Naive thymus-derived CD4-positive, alpha-beta T cell (primary cell): ENCODE results near the gene HSPB6. TPM values are rescaled to one million over a fixed set of nuclear protein-coding genes. Genes with fewer than 3 reads are reported as not detected.

Source experiments
- ATAC-seq: fragments of 150-1000 bp; cut with Tn5 transposase; 2 replicates; pipeline ENCODE4 v1.10.0; 2021; ENCODE audit warnings: mild to moderate bottlenecking, moderate library complexity
- CTCF ChIA-PET: fragments of 350-600 bp; sonication (Branson Sonifier 250); formaldehyde crosslinking; loops from one replicate; lab custom pipeline; 2021; ENCODE audit warnings: antibody characterized with exemption; lab: Charles Lee
- POLR2A ChIA-PET: fragments of 350-600 bp; sonication (Branson Sonifier 250); formaldehyde crosslinking; loops from one replicate; lab custom pipeline; 2021; ENCODE audit warnings: antibody characterized with exemption, inconsistent platforms; lab: Charles Lee
- DNase-seq, 9 donors: peaks; one replicate each; pipeline versions ENCODE4 v3.0.0 to v3.0.0-alpha.2; 2020 to 2022; ENCODE audit warnings: mixed read lengths in 1 of 9
- H3K27ac ChIP-seq: one replicate; pipeline ENCODE4 v1.7.0; 2013; ENCODE audit warnings: mild to moderate bottlenecking, low read depth, low read length, moderate library complexity
- H3K27me3 ChIP-seq, 2 donors: one replicate each; pipeline ENCODE4 v1.7.0; 2013; ENCODE audit warnings: low read length in 2 of 2, mild to moderate bottlenecking in 2 of 2, moderate library complexity in 2 of 2; ENCODE audit not compliant: control insufficient read depth in 2 of 2, insufficient read depth in 2 of 2
- H3K36me3 ChIP-seq, 3 experiments: 1 replicate in 2 of 3; 2 replicates in 1 of 3; pipeline ENCODE4 v1.7.0; 2013; ENCODE audit warnings: low read length in 3 of 3, mild to moderate bottlenecking in 3 of 3, moderate library complexity in 1 of 3; ENCODE audit not compliant: insufficient read depth in 3 of 3, control insufficient read depth in 2 of 3
- H3K4me1 ChIP-seq, 2 donors: one replicate each; pipeline ENCODE4 v1.7.0; 2013; ENCODE audit warnings: low read length in 2 of 2, mild to moderate bottlenecking in 2 of 2, moderate library complexity in 1 of 2; ENCODE audit not compliant: control insufficient read depth in 2 of 2, insufficient read depth in 2 of 2
- H3K4me3 ChIP-seq: 2 replicates; pipeline ENCODE4 v1.7.0; 2013; ENCODE audit warnings: mild to moderate bottlenecking, low read length
- H3K9me3 ChIP-seq, 3 experiments: 1 replicate in 2 of 3; 2 replicates in 1 of 3; pipeline ENCODE4 v1.7.0; 2013; ENCODE audit warnings: low read length in 3 of 3; ENCODE audit not compliant: control insufficient read depth in 2 of 3
- H3K27ac Mint-ChIP-seq, 9 donors: one replicate each; pipeline ENCODE4 v1.8.0; 2020 to 2022; ENCODE audit warnings: mixed read lengths in 9 of 9, mild to moderate bottlenecking in 8 of 9, moderate library complexity in 5 of 9, inconsistent platforms in 2 of 9
- H3K27me3 Mint-ChIP-seq, 5 donors: one replicate each; pipeline ENCODE4 v1.8.0; 2021 to 2022; ENCODE audit warnings: mixed read lengths in 5 of 5, mild to moderate bottlenecking in 1 of 5
- H3K36me3 Mint-ChIP-seq, 5 donors: one replicate each; pipeline ENCODE4 v1.8.0; 2020 to 2022; ENCODE audit warnings: mixed read lengths in 5 of 5, mild to moderate bottlenecking in 3 of 5, inconsistent platforms in 1 of 5
- H3K4me1 Mint-ChIP-seq, 7 donors: one replicate each; pipeline ENCODE4 v1.8.0; 2020 to 2022; ENCODE audit warnings: mixed read lengths in 7 of 7, mild to moderate bottlenecking in 3 of 7, inconsistent platforms in 1 of 7
- H3K4me3 Mint-ChIP-seq, 10 donors: one replicate each; pipeline ENCODE4 v1.8.0; 2020 to 2022; ENCODE audit warnings: mild to moderate bottlenecking in 10 of 10, mixed read lengths in 10 of 10, moderate library complexity in 6 of 10, inconsistent platforms in 2 of 10
- H3K9me3 Mint-ChIP-seq, 11 donors: one replicate each; pipeline ENCODE4 v1.8.0; 2020 to 2022; ENCODE audit warnings: mixed read lengths in 11 of 11, mild to moderate bottlenecking in 4 of 11, inconsistent platforms in 1 of 11, moderate library complexity in 1 of 11
- intact Hi-C, 2 donors: fragments of 100-400 bp; cut with micrococcal nuclease; formaldehyde crosslinking; loops; one replicate each; pipeline ENCODE4 v1.15.1; 2023
- polyA plus RNA-seq, 2 donors: library from polyadenylated mRNA; unstranded; fragments of 300-500 nt; fragmentation: Illumina TruSeq; gene quantifications; one replicate each; pipeline ENCODE4 v1.2.3, GENCODE V29; 2021
- total RNA-seq, 6 experiments: library from RNA in 5 of 6; stranded (reverse) in 5 of 6; gene quantifications; 1 replicate in 5 of 6; 2 replicates in 1 of 6; pipeline ENCODE4 v1.2.3 and lab custom pipeline; 2021 to 2026

HSPB6 gene
- total and polyA plus RNA-seq, 7 experiments from 2014 or later = 0.22 TPM; not detected in 6

GRCh38 chr19:35790981-35791813, 34.4 kb upstream of the HSPB6 start:
- DNase-seq (peak in 1 of 9 donors; percentile 11), ATAC-seq (no peak)
- H3K4me1 ChIP-seq = no peaks in the 10 kb centered on the region
- H3K4me3 ChIP-seq = no peak overlapping the region
- H3K9me3 ChIP-seq = no peaks in the 10 kb centered on the region
- Mint-ChIP-seq H3K27me3 (peaks cover 4 to 13% (median 8%) of the 10 kb centered on the region in 5 donors), H3K36me3 (no peaks in the 10 kb centered on the region), H3K27ac (no peak overlapping the region), H3K4me3 (no peak overlapping the region), H3K9me3 (no peaks in the 10 kb centered on the region), H3K4me1 (no peaks in the 10 kb centered on the region)
- CTCF ChIA-PET = no interaction called here
- intact Hi-C loops = no loop called here
- no peaks in the 10 kb centered on the region for H3K27me3 ChIP-seq
- POLR2A ChIA-PET = no interaction called here
- no peak overlapping the region for H3K27ac ChIP-seq
- no peaks in the 10 kb centered on the region for H3K36me3 ChIP-seq

- Mint-ChIP-seq H3K9me3 (no peaks in the 10 kb centered on the region), H3K4me3 (no peak overlapping the region), H3K27me3 (peaks cover 0 to 8% (median 5%) of the 10 kb centered on the region in 5 donors), H3K36me3 (no peaks in the 10 kb centered on the region), H3K27ac (no peak overlapping the region), H3K4me1 (no peaks in the 10 kb centered on the region)
- no peaks in the 10 kb centered on the region for H3K9me3 ChIP-seq
- H3K36me3 ChIP-seq = peaks cover 0 to 1% (median 0%) of the 10 kb centered on the region in 3 experiments
- intact Hi-C loops = no loop called here
- no peak overlapping the region for H3K4me3 ChIP-seq
- no peak for ATAC-seq
- CTCF ChIA-PET = no interaction called here
- no peaks in the 10 kb centered on the region for H3K4me1 ChIP-seq
- H3K27me3 ChIP-seq = no peaks in the 10 kb centered on the region
- POLR2A ChIA-PET = no interaction called here
- DNase-seq = no peak
- H3K27ac ChIP-seq = no peak overlapping the region
Observed at GRCh38 chr19:35789978-35790944, 33.4 kb upstream of the HSPB6 start.

GRCh38 chr19:35789195-35789977, 32.6 kb upstream of the HSPB6 start:
- no peaks in the 10 kb centered on the region for H3K9me3 Mint-ChIP-seq
- no peak overlapping the region for H3K4me3 Mint-ChIP-seq
- H3K4me1 Mint-ChIP-seq = no peaks in the 10 kb centered on the region
- DNase-seq (no peak), ATAC-seq (no peak)
- H3K27me3 Mint-ChIP-seq = peaks cover 0 to 8% (median 5%) of the 10 kb centered on the region in 5 donors
- no peaks in the 10 kb centered on the region for H3K4me1 ChIP-seq
- H3K27ac ChIP-seq = no peak overlapping the region
- H3K36me3 ChIP-seq = peaks cover 0 to 7% (median 0%) of the 10 kb centered on the region in 3 experiments
- H3K27me3 ChIP-seq = no peaks in the 10 kb centered on the region
- no peak overlapping the region for H3K27ac Mint-ChIP-seq
- H3K9me3 ChIP-seq = no peaks in the 10 kb centered on the region
- ChIA-PET POLR2A (no interaction called here), CTCF (no interaction called here)
- H3K36me3 Mint-ChIP-seq = no peaks in the 10 kb centered on the region
- H3K4me3 ChIP-seq = no peak overlapping the region
- intact Hi-C loops = no loop called here

GRCh38 chr19:35788205-35788960, 31.6 kb upstream of the HSPB6 start:
- ATAC-seq (no peak), DNase-seq (no peak)
- Histone ChIP-seq H3K4me1 (no peaks in the 10 kb centered on the region), H3K36me3 (peaks cover 0 to 7% (median 0%) of the 10 kb centered on the region in 3 experiments), H3K4me3 (no peak overlapping the region), H3K27me3 (no peaks in the 10 kb centered on the region), H3K27ac (no peak overlapping the region), H3K9me3 (no peaks in the 10 kb centered on the region)
- Mint-ChIP-seq H3K4me3 (no peak overlapping the region), H3K9me3 (no peaks in the 10 kb centered on the region), H3K27ac (peak overlapping the region in 1 of 9 donors; percentile 52), H3K36me3 (peaks cover 0 to under 1% (median 0%) of the 10 kb centered on the region in 5 donors), H3K27me3 (peaks cover 0 to 4% (median 0%) of the 10 kb centered on the region in 5 donors), H3K4me1 (no peaks in the 10 kb centered on the region)
- intact Hi-C loops = no loop called here
- POLR2A ChIA-PET = no interaction called here
- CTCF ChIA-PET = interaction anchor here (0.6 kb wide), 1 partner anchor 389 kb away, joined by 5 read pairs; no protein-coding TSS in a partner anchor

GRCh38 chr19:35787227-35787799, 30.5 kb upstream of the HSPB6 start:
- peaks cover 0 to 12% (median 0%) of the 10 kb centered on the region in 3 experiments for H3K36me3 ChIP-seq
- ATAC-seq (no peak), DNase-seq (no peak)
- no peak overlapping the region for H3K4me3 ChIP-seq
- H3K9me3 Mint-ChIP-seq = no peaks in the 10 kb centered on the region
- no peaks in the 10 kb centered on the region for H3K9me3 ChIP-seq
- H3K27me3 ChIP-seq = no peaks in the 10 kb centered on the region
- H3K27me3 Mint-ChIP-seq = no peaks in the 10 kb centered on the region
- no peak overlapping the region for H3K27ac Mint-ChIP-seq
- no peak overlapping the region for H3K4me3 Mint-ChIP-seq
- no peak overlapping the region for H3K27ac ChIP-seq
- peaks cover 0 to 4% (median 0%) of the 10 kb centered on the region in 7 donors for H3K4me1 Mint-ChIP-seq
- intact Hi-C loops = no loop called here
- POLR2A ChIA-PET = no interaction called here
- CTCF ChIA-PET = no interaction called here
- H3K36me3 Mint-ChIP-seq = peaks cover 0 to 8% (median 2%) of the 10 kb centered on the region in 5 donors
- no peaks in the 10 kb centered on the region for H3K4me1 ChIP-seq
